Naive B cell (primary cell): ENCODE data around the gene RAD50. TPM values are rescaled to one million over a fixed set of nuclear protein-coding genes. Genes with fewer than 3 reads are reported as not detected.
"Not testable (repeated sequence)": the region's sequence is repeated elsewhere in the genome, so short reads cannot be mapped to it uniquely, and the experiment has no call there.

Source experiments
- ATAC-seq, 2 donors: fragments of 150-1000 bp; cut with Tn5 transposase; 2 replicates each; pipeline ENCODE4 v1.10.0; 2021; ENCODE audit warnings: low read depth in 2 of 2, mild to moderate bottlenecking in 2 of 2, moderate library complexity in 2 of 2
- DNase-seq: peaks from one replicate; pipeline ENCODE4 v3.0.0; 2022
- H3K27ac Mint-ChIP-seq, 6 donors: one replicate each; pipeline ENCODE4 v1.8.0; 2020 to 2022; ENCODE audit warnings: mild to moderate bottlenecking in 6 of 6, mixed read lengths in 6 of 6, moderate library complexity in 5 of 6, inconsistent platforms in 2 of 6
- H3K27me3 Mint-ChIP-seq, 3 donors: one replicate each; pipeline ENCODE4 v1.8.0; 2021 to 2022; ENCODE audit warnings: mixed read lengths in 3 of 3, mild to moderate bottlenecking in 1 of 3
- H3K36me3 Mint-ChIP-seq, 2 donors: one replicate each; pipeline ENCODE4 v1.8.0; 2020 to 2022; ENCODE audit warnings: mixed read lengths in 2 of 2, inconsistent platforms in 1 of 2, mild to moderate bottlenecking in 1 of 2
- H3K4me1 Mint-ChIP-seq, 3 donors: one replicate each; pipeline ENCODE4 v1.8.0; 2020 to 2022; ENCODE audit warnings: mixed read lengths in 3 of 3, inconsistent platforms in 1 of 3, mild to moderate bottlenecking in 1 of 3, moderate library complexity in 1 of 3
- H3K4me3 Mint-ChIP-seq, 8 donors: one replicate each; pipeline ENCODE4 v1.8.0; 2020 to 2022; ENCODE audit warnings: mild to moderate bottlenecking in 8 of 8, mixed read lengths in 8 of 8, moderate library complexity in 8 of 8, inconsistent platforms in 2 of 8
- H3K9me3 Mint-ChIP-seq, 7 donors: one replicate each; pipeline ENCODE4 v1.8.0; 2020 to 2022; ENCODE audit warnings: mixed read lengths in 7 of 7, mild to moderate bottlenecking in 5 of 7, inconsistent platforms in 2 of 7, moderate library complexity in 1 of 7
- polyA plus RNA-seq, 6 donors: library from polyadenylated mRNA; unstranded; fragments of 300-500 nt; fragmentation: Illumina TruSeq; gene quantifications; one replicate each; pipeline ENCODE4 v1.2.3, GENCODE V29; 2021; ENCODE audit warnings: low read depth in 6 of 6

The RAD50 gene
- polyA plus RNA-seq, 6 donors from 2014 or later: 10.1 to 33.5 (median 19.9) TPM

GRCh38 chr5:132576123-132576522 is 19.3 kb downstream of the RAD50 start:
- H3K27me3 Mint-ChIP-seq: no peaks in the 10 kb centered on the region
- no peak overlapping the region for H3K4me3 Mint-ChIP-seq
- ATAC-seq: no peak
- no peaks in the 10 kb centered on the region for H3K9me3 Mint-ChIP-seq
- peak overlapping the region in 1 of 6 donors; percentile 13 for H3K27ac Mint-ChIP-seq
- peaks cover 20 to 49% of the 10 kb centered on the region in 2 donors for H3K36me3 Mint-ChIP-seq
- H3K4me1 Mint-ChIP-seq: peaks cover 0 to 3% (median 0%) of the 10 kb centered on the region in 3 donors
- no peak for DNase-seq

DNA sequence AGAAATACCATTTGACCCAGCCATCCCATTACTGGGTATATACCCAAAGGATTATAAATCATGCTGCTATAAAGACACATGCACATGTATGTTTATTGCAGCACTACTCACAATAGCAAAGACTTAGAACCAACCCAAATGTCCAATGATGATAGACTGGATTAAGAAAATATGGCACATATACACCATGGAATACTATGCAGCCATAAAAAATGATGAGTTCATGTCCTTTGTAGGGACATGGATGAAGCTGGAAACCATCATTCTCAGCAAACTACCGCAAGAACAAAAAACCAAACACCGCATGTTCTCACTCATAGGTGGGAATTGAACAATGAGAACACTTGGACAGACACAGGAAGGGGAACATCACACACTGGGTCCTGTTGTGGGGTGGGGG is 27.8 kb downstream of the RAD50 start:
- not testable (repeated sequence) for H3K27ac Mint-ChIP-seq, H3K9me3 Mint-ChIP-seq, H3K4me1 Mint-ChIP-seq, H3K27me3 Mint-ChIP-seq, ATAC-seq, H3K4me3 Mint-ChIP-seq, DNase-seq
- peaks cover 21 to 46% of the 10 kb centered on the region in 2 donors for H3K36me3 Mint-ChIP-seq

DNA sequence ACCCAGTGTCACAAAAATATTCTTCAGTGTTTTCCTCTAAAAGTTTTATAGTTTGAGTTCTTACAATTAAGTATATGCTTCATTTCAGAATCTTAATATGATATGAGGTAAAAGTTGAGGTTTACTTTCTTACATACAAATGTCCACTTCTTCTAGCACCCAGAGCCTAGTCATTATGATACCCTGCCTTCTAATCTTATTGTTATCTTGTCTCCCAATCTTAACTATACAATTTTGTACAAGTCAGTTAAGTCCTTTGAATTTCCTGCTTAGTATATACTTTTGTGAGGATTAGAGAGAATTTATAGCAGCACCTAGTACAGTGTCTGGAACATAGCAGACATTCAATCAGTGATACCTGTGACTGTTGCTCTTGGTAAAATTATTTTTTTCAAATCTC is 29.3 kb downstream of the RAD50 start:
- Mint-ChIP-seq H3K27me3 (no peaks in the 10 kb centered on the region), H3K9me3 (peaks cover 0 to 3% (median 0%) of the 10 kb centered on the region in 7 donors), H3K27ac (peak overlapping the region in 1 of 6 donors; percentile 8), H3K4me1 (peaks cover 0 to 5% (median 0%) of the 10 kb centered on the region in 3 donors), H3K4me3 (no peak overlapping the region), H3K36me3 (peaks cover 21 to 50% of the 10 kb centered on the region in 2 donors)
- ATAC-seq: no peak
- no peak for DNase-seq

DNA sequence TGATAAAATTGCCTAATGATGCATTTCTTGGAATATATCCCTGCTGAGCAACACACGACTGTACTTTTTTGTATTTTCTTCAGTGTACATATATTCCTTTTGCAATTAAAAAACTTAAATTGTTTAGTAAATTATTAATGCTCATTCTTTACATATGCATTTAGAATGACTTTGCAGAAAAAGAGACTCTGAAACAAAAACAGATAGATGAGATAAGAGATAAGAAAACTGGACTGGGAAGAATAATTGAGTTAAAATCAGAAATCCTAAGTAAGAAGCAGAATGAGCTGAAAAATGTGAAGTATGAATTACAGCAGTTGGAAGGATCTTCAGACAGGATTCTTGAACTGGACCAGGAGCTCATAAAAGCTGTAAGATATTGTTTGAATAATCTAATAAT is 32.7 kb downstream of the RAD50 start:
- Mint-ChIP-seq H3K4me1 (no peaks in the 10 kb centered on the region), H3K27ac (no peak overlapping the region), H3K4me3 (no peak overlapping the region), H3K36me3 (peaks cover 33 to 37% of the 10 kb centered on the region in 2 donors), H3K9me3 (no peaks in the 10 kb centered on the region), H3K27me3 (no peaks in the 10 kb centered on the region)
- ATAC-seq: no peak
- no peak for DNase-seq

DNA sequence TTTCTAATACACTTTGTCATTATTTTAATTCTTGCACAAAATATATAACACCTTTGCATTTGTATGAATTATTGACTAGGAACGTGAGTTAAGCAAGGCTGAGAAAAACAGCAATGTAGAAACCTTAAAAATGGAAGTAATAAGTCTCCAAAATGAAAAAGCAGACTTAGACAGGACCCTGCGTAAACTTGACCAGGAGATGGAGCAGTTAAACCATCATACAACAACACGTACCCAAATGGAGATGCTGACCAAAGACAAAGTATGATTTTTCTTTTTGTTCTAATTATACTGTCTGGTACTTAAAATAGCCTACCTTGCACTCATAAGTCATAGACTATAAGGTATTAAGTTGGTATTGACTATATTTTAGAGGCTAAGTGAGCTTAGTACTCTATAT is 34.4 kb downstream of the RAD50 start:
- Mint-ChIP-seq H3K4me3 (no peak overlapping the region), H3K36me3 (peaks cover 34 to 35% of the 10 kb centered on the region in 2 donors), H3K4me1 (no peaks in the 10 kb centered on the region), H3K27ac (no peak overlapping the region), H3K9me3 (no peaks in the 10 kb centered on the region), H3K27me3 (no peaks in the 10 kb centered on the region)
- ATAC-seq (no peak), DNase-seq (no peak)

DNA sequence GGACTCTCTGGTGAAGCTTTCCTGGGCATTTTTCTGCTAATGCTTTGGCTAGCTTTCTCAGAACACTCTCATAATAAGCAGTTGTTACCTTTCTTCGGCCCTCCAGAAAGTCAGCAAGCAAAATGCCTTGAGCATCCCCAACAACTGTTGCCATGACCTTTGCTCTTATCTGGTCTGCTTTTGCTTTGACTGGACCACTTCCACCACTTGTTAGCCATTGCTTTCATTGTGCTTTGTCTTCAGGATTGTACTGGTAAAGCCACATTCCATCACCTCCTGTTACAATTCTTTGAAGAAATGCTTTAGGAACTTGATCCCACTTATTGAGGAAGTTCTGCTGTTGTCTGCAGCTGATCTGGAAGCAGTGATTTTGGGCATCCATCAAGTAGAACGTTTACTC is 35.7 kb downstream of the RAD50 start:
- ATAC-seq: no peak
- no peak for DNase-seq
- H3K27ac Mint-ChIP-seq: no peak overlapping the region
- no peaks in the 10 kb centered on the region for H3K4me1 Mint-ChIP-seq
- no peaks in the 10 kb centered on the region for H3K27me3 Mint-ChIP-seq
- no peaks in the 10 kb centered on the region for H3K9me3 Mint-ChIP-seq
- no peak overlapping the region for H3K4me3 Mint-ChIP-seq
- H3K36me3 Mint-ChIP-seq: peaks cover 40 to 42% of the 10 kb centered on the region in 2 donors

DNA sequence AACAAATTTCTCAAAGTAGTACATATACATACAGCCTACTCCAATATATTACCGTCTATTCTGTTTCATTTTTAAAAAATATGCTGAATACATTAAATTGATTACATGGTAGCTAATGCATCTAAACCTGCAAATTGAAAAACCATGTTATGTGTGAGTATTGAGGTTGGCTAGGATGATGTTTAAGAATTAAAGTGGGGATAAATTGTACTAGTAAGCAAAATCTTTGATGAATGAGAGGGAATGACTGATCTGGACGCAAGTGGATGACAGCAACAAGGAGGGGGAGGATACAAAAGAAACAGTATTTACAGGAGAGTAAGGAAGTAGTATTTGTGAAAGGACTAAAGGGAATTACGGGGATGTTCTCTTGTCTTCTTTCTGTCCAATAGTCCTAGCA is 37.4 kb downstream of the RAD50 start:
- no peak for ATAC-seq
- Mint-ChIP-seq H3K36me3 (peaks cover 30 to 36% of the 10 kb centered on the region in 2 donors), H3K4me1 (no peaks in the 10 kb centered on the region), H3K9me3 (no peaks in the 10 kb centered on the region), H3K27me3 (no peaks in the 10 kb centered on the region), H3K4me3 (peak overlapping the region in 1 of 8 donors; percentile 1), H3K27ac (peak overlapping the region in 1 of 6 donors; percentile 9)
- DNase-seq: no peak

DNA sequence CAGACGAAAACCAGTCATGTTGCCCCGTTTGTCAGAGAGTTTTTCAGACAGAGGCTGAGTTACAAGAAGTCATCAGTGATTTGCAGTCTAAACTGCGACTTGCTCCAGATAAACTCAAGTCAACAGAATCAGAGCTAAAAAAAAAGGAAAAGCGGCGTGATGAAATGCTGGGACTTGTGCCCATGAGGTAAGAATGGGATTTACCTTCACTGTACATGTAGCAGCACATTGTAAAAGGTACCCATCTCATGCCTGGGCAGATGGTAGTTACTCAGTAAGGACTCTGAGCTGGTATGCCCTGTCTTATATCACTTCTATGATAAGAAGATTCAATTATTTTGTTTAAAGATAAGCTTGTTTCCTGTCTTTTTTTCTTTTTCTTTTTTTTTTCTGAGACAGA is 38.8 kb downstream of the RAD50 start:
- no peaks in the 10 kb centered on the region for H3K27me3 Mint-ChIP-seq
- ATAC-seq (no peak), DNase-seq (no peak)
- H3K4me3 Mint-ChIP-seq: no peak overlapping the region
- H3K27ac Mint-ChIP-seq: no peak overlapping the region
- no peaks in the 10 kb centered on the region for H3K4me1 Mint-ChIP-seq
- no peaks in the 10 kb centered on the region for H3K9me3 Mint-ChIP-seq
- peaks cover 29 to 30% of the 10 kb centered on the region in 2 donors for H3K36me3 Mint-ChIP-seq

DNA sequence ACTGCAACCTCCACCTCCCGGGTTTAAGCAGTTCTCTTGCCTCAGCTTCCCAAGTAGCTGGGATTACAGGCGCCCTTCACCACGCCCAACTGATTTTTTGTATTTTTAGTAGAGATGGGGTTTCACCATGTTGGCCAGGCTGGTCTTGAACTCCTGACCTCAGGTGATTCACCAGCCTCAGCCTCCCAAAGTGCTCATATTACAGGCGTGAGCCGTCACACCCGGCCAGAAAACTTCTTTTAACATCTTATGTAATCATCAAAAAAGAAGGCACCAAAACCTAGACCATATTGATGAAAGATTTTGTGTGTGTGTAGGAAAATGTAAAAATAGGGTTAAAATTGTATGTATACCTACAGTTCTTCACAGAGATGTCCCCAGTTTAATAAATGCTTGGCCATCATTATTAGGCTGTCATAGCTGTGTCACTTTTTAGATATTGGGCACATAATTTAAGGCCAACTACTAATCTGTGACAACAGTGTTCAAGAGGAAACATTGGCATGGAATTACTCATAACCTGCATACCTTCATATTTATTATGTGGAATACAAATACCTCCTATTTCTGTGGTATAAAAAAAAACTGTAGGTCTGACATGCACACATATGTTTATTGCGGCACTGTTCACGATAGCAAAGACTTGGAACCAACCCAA is 44.4 kb downstream of the RAD50 start:
- no peak for ATAC-seq
- no peak for DNase-seq
- H3K36me3 Mint-ChIP-seq: peaks cover 22 to 43% of the 10 kb centered on the region in 2 donors
- no peak overlapping the region for H3K4me3 Mint-ChIP-seq
- no peaks in the 10 kb centered on the region for H3K27me3 Mint-ChIP-seq
- H3K4me1 Mint-ChIP-seq: no peaks in the 10 kb centered on the region
- H3K9me3 Mint-ChIP-seq: no peaks in the 10 kb centered on the region
- H3K27ac Mint-ChIP-seq: peak overlapping the region in 1 of 6 donors; percentile 48

DNA sequence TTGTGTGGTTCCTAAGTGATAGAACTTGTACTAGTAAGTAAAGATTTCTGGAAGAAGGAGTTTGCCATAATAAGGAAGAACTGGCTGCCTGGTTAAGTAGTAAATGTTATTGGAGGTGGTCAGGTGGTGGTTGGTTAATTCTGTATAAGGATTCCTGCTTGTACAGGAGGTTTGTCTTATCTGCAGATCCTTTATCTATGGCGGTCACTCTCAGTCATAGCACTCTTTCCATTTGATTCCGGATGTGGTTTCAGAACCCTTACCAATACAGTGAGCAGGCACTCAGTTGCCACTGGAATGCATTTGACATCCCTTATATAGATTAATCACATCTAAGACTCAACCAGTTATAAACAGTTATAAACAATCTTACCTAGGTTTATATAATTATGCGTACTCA is 50.3 kb downstream of the RAD50 start:
- H3K4me3 Mint-ChIP-seq: no peak overlapping the region
- no peaks in the 10 kb centered on the region for H3K27me3 Mint-ChIP-seq
- peaks cover 0 to 4% (median 0%) of the 10 kb centered on the region in 7 donors for H3K9me3 Mint-ChIP-seq
- DNase-seq: no peak
- no peaks in the 10 kb centered on the region for H3K4me1 Mint-ChIP-seq
- peaks cover 36 to 46% of the 10 kb centered on the region in 2 donors for H3K36me3 Mint-ChIP-seq
- ATAC-seq: no peak
- H3K27ac Mint-ChIP-seq: peak overlapping the region in 1 of 6 donors; percentile 24

DNA sequence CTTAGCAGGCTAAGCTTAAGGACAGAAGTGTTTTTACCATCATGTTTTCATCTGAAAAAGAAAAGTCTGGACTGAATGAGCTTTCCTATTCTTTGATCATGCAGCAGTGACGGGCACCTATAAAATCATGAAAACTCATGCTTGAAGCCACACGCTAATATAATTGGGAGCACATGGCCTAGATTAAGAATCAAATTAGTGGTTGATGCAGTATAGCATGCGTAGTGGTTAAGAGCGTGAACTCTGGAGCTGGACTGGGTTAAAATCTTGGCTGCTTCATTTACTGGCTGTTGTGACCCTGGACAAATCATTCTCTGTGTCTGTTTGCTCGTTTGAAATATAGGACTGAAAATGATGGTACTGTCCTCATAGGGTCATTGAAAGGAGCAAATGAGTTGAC is 51.3 kb downstream of the RAD50 start:
- H3K9me3 Mint-ChIP-seq: peaks cover 0 to 4% (median 0%) of the 10 kb centered on the region in 7 donors
- no peaks in the 10 kb centered on the region for H3K27me3 Mint-ChIP-seq
- no peak for DNase-seq
- no peak for ATAC-seq
- no peak overlapping the region for H3K27ac Mint-ChIP-seq
- H3K4me1 Mint-ChIP-seq: no peaks in the 10 kb centered on the region
- H3K36me3 Mint-ChIP-seq: peaks cover 39 to 41% of the 10 kb centered on the region in 2 donors
- H3K4me3 Mint-ChIP-seq: no peak overlapping the region

DNA sequence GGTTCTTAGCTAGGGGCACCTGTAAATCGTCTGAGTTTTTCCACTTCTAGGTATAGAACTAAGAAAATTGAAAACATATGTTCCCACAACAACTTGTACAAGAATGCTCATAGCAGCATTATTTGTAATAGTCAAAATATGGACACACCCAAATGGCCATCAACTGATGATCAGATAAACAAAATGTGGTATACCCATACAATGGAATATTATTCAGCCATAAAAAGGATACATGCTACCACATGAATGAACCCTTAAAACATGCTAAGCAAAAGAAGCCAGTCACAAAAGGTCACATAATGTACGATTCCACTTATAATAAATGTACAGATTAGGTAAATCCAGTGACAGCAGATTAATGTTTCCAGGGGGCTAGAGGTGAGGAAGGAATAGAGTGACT is 55.2 kb downstream of the RAD50 start:
- Mint-ChIP-seq H3K9me3 (peaks cover 0 to 4% (median 0%) of the 10 kb centered on the region in 7 donors), H3K4me3 (no peak overlapping the region), H3K36me3 (peaks cover 23 to 39% of the 10 kb centered on the region in 2 donors), H3K4me1 (no peaks in the 10 kb centered on the region), H3K27me3 (no peaks in the 10 kb centered on the region), H3K27ac (no peak overlapping the region)
- ATAC-seq: no peak
- no peak for DNase-seq

GRCh38 chr5:132612846-132613245 is 56.1 kb downstream of the RAD50 start:
- H3K27ac Mint-ChIP-seq: no peak overlapping the region
- H3K36me3 Mint-ChIP-seq: peaks cover 30 to 44% of the 10 kb centered on the region in 2 donors
- H3K4me1 Mint-ChIP-seq: no peaks in the 10 kb centered on the region
- ATAC-seq: no peak
- DNase-seq: no peak
- H3K27me3 Mint-ChIP-seq: no peaks in the 10 kb centered on the region
- H3K9me3 Mint-ChIP-seq: peaks cover 0 to 4% (median 0%) of the 10 kb centered on the region in 7 donors
- H3K4me3 Mint-ChIP-seq: no peak overlapping the region

DNA sequence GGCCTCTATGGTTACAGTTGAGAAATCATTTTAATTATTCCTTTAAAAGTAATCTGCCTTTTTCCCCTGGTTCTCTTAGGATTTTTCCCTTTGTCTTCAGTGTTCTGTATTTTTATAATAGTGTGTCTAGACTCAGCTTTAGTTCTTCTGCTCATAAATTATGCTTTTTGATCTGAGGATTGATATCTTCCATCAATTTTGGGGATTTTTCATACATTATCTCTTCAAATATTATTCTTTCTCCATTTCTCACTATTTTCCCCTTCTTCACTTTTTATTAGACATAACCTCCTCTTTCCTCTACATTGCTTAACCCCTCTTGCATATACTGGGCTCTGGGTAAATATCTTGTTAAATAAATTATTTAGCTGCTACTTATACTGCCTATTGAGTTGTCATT is 64.9 kb downstream of the RAD50 start:
- no peaks in the 10 kb centered on the region for H3K9me3 Mint-ChIP-seq
- H3K27me3 Mint-ChIP-seq: no peaks in the 10 kb centered on the region
- no peak overlapping the region for H3K4me3 Mint-ChIP-seq
- ATAC-seq (no peak), DNase-seq (no peak)
- H3K36me3 Mint-ChIP-seq: peaks cover 37 to 48% of the 10 kb centered on the region in 2 donors
- no peaks in the 10 kb centered on the region for H3K4me1 Mint-ChIP-seq
- peak overlapping the region in 1 of 6 donors; percentile 76 for H3K27ac Mint-ChIP-seq
